Measurements from ENCODE around the gene EFNB3. TPM values are rescaled to one million over a fixed set of nuclear protein-coding genes. Genes with fewer than 3 reads are reported as not detected.

Gene EFNB3
- total RNA-seq, 2 experiments from 2014 or later, result not detected

DNA sequence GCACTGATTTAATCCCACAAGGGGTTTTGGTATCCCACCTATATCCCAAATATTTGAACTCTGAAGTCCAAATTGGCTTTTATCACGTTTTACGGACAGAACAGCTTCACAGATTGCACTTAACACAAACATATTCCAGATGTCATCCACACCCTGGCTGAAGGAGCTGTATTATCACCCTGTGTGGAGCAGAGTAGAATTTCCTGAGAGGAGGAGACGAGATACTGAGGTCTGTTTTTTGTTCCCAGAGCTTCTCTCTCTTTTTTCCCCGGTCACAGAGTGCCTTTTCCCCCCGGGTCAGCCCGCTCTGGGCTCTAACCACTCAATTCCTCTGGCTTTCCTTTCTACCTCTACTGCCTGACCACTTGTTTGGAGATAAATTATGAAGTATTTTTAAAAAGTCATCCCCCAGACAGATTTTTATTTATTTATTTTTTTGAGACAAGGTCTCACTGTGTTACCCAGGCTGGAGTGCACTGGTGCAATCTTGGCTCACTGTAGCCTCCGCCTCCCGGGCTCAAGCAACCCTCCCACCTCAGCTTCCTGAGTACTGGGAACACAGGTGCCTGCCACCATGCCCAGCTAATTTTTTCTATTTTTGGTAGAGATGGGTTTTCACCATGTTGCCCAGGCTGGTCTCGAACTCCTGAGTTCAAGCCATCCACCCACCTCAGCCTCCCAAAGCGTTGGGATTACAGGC is 43.2 kb downstream of the EFNB3 start:
- H3K27me3 Mint-ChIP-seq, result peaks cover 3% of the 10 kb centered on the region
- no peaks in the 10 kb centered on the region for H3K9me3 Mint-ChIP-seq (ENCODE audit: low read depth)
- H3K4me3 Mint-ChIP-seq, result no peak overlapping the region
- ATAC-seq, result no peak
- no peaks in the 10 kb centered on the region for H3K36me3 Mint-ChIP-seq (ENCODE audit: low read depth)
- no peak overlapping the region for H3K27ac Mint-ChIP-seq
- ChIA-PET POLR2A (no interaction called here), CTCF (interaction anchor here (0.6 to 0.9 kb wide), 3 partner anchors 26 to 249 kb away, joined by 3 read pairs; no protein-coding TSS in a partner anchor)
- intact Hi-C loops (cut with DNase I, micrococcal nuclease), result loop anchor here in 1 of 2 experiments (5.0 kb wide), 1 partner anchor 64 kb away; no protein-coding TSS in a partner anchor
- no peak for DNase-seq
- no peaks in the 10 kb centered on the region for H3K4me1 Mint-ChIP-seq

DNA sequence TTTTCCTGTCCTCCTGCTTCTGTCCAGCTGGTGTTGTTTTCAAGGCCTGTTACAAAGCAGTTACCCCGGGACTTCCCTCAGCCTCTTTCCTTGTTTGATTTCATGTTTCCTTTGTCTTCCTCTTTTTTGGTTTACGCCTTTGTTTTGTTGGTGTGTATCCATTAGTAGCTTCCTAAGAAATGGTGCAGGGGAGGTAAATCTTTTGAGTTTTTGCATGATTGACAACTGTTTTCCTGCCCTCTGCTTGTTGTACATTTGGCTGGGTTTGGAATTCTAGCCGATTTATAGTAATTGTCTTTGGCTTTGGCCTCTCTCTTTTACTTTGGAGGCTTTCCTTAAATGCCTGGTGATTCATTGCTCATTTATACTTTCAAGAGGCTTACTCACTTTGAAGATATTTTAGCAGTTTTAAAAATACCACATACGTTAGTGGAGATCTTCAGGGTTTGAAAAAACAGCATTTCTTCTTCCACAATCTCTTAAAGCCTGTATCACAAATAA is 45.4 kb downstream of the EFNB3 start:
- H3K9me3 Mint-ChIP-seq (ENCODE audit: low read depth), result no peaks in the 10 kb centered on the region
- intact Hi-C loops (cut with DNase I, micrococcal nuclease), result no loop called here
- H3K4me1 Mint-ChIP-seq, result no peaks in the 10 kb centered on the region
- ChIA-PET CTCF (interaction anchor here (0.8 kb wide), 1 partner anchor 240 kb away, joined by 3 read pairs; no protein-coding TSS in a partner anchor), POLR2A (no interaction called here)
- no peak overlapping the region for H3K4me3 Mint-ChIP-seq
- H3K27ac Mint-ChIP-seq, result no peak overlapping the region
- no peak for DNase-seq
- H3K36me3 Mint-ChIP-seq (ENCODE audit: low read depth), result no peaks in the 10 kb centered on the region
- ATAC-seq, result no peak
- H3K27me3 Mint-ChIP-seq, result peaks cover 8% of the 10 kb centered on the region

DNA sequence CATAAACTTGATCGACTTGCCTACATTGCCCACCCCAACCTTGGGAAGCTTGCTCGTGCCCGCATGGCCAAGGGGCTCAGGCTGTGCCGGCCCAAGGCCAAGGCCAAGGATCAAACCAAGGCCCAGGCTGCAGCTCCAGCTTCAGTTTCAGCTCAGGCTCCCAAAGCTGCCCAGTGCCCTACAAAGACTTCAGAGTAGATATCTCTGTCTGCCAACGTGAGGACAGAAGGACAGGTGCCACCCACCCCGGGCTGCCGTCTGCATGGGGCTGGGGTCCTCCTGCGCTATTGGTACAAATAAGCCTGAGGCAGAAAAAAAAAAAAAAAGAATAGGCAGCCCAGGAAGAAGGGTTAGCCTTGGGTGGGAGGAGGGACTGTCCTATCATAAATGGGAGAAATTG is 49.7 kb downstream of the EFNB3 start:
- H3K9me3 Mint-ChIP-seq (ENCODE audit: low read depth), result no peaks in the 10 kb centered on the region
- intact Hi-C loops (cut with DNase I, micrococcal nuclease), result no loop called here
- no peaks in the 10 kb centered on the region for H3K4me1 Mint-ChIP-seq
- H3K27me3 Mint-ChIP-seq, result peaks cover 10% of the 10 kb centered on the region
- ChIA-PET POLR2A (no interaction called here), CTCF (no interaction called here)
- no peak overlapping the region for H3K27ac Mint-ChIP-seq
- DNase-seq, result no peak
- H3K4me3 Mint-ChIP-seq, result no peak overlapping the region
- ATAC-seq, result no peak
- no peaks in the 10 kb centered on the region for H3K36me3 Mint-ChIP-seq (ENCODE audit: low read depth)

DNA sequence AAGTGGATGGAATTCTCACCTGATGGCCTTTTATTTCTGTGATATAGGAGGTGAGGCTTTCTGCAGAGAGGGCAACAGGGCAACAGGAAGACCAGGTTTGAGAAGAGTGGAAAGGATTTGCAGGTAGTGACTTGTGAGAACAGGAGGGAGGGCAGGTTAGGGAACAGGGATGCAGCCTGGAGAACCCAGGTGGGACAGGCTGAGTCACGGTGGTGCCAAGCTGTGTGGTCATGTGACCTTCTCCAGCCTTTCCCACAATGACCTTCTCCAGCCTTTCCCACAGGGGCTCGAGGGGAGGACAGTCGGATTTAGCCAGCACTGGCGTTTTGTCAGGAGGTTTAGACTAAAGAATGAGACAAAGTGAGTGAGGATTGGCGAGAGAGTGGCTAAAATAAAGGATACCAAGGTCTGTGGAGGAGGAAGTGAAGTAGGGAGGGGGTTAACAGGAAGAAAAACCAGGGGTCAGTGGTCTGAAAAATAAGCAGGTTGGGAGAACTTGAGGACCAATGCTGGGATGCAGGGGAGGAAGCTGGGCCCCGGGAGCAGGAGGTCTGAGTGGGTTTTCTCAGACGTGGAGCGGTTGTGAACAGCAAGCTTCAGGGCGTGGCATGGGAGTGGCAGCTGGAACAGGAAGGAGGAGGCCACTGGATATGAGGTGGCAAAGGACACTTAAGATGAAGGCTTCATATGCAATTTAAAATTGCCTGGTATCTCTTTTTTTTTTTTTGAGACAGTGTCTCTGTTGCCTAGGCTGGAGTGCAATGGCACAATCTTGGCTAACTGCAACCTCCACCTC is 50.3 kb downstream of the EFNB3 start:
- DNase-seq, result no peak
- intact Hi-C loops (cut with DNase I, micrococcal nuclease), result no loop called here
- H3K4me1 Mint-ChIP-seq, result no peaks in the 10 kb centered on the region
- H3K9me3 Mint-ChIP-seq (ENCODE audit: low read depth), result no peaks in the 10 kb centered on the region
- no peak overlapping the region for H3K4me3 Mint-ChIP-seq
- ChIA-PET CTCF (no interaction called here), POLR2A (interaction anchor here (0.6 kb wide), 1 partner anchor 279 kb away, joined by 4 read pairs; no protein-coding TSS in a partner anchor)
- no peak overlapping the region for H3K27ac Mint-ChIP-seq
- peaks cover 10% of the 10 kb centered on the region for H3K27me3 Mint-ChIP-seq
- H3K36me3 Mint-ChIP-seq (ENCODE audit: low read depth), result no peaks in the 10 kb centered on the region
- ATAC-seq, result no peak

DNA sequence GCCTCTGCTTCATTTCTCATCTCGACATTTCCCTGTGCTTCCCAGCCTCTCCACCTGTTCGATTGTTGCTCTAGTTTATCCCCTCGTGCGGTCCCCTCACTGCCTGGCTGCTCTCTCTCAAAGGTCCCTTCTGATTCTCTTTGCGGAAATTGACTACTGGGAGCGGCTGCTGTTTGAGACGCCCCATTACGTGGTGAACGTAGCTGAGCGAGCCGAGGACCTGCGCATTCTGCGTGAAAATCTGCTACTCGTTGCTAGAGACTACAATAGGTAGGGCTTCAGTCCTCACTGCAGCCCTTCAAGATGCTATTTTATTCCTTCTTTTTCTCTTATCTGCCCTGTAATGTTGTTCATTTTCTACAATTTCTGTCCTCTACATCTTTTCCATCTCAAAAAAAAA is 52.0 kb downstream of the EFNB3 start:
- no peak overlapping the region for H3K27ac Mint-ChIP-seq
- no peak for DNase-seq
- H3K4me1 Mint-ChIP-seq, result no peaks in the 10 kb centered on the region
- ATAC-seq, result no peak
- intact Hi-C loops (cut with DNase I, micrococcal nuclease), result no loop called here
- H3K9me3 Mint-ChIP-seq (ENCODE audit: low read depth), result no peaks in the 10 kb centered on the region
- CTCF ChIA-PET, result interaction anchor here (0.6 to 0.8 kb wide), 3 partner anchors 13 to 275 kb away, joined by 3 to 4 read pairs (median 3); no protein-coding TSS in a partner anchor
- peaks cover 10% of the 10 kb centered on the region for H3K27me3 Mint-ChIP-seq
- no peaks in the 10 kb centered on the region for H3K36me3 Mint-ChIP-seq (ENCODE audit: low read depth)
- POLR2A ChIA-PET, result interaction anchor here (0.6 kb wide), 1 partner anchor 185 kb away, joined by 6 read pairs; no protein-coding TSS in a partner anchor
- H3K4me3 Mint-ChIP-seq, result no peak overlapping the region

Other genes starting within 250 kb of the EFNB3 start
- gene ZBTB4, start 225.6 kb upstream of the EFNB3 start, total RNA-seq, result 10 to 100 TPM; 17.5 to 20.9 TPM
- gene SLC35G6, start 223.8 kb upstream of the EFNB3 start, total RNA-seq, result not detected
- 100 to 1,000 TPM; 193 to 203 TPM for gene POLR2A, start 220.8 kb upstream of the EFNB3 start, total RNA-seq
- 10 to 100 TPM; 10.9 to 13.7 TPM for gene TNFSF12, start 156.1 kb upstream of the EFNB3 start, total RNA-seq
- gene TNFSF13, start 146.5 kb upstream of the EFNB3 start, total RNA-seq, result 1 to 10 TPM; 1.8 to 2.5 TPM
- gene SENP3, start 143.3 kb upstream of the EFNB3 start, total RNA-seq, result 10 to 100 TPM; 59.0 to 78.9 TPM
- gene CD68, start 125.6 kb upstream of the EFNB3 start, total RNA-seq, result 10 to 100 TPM in 1 of 2 experiments, 1 to 10 TPM in 1; 9.2 to 13.7 TPM
- gene MPDU1, start 121.3 kb upstream of the EFNB3 start, total RNA-seq, result 10 to 100 TPM; 51.7 to 77.0 TPM
- gene SOX15, start 115.1 kb upstream of the EFNB3 start, total RNA-seq, result under 1 TPM in 1 of 2 experiments, not detected in 1; 0.16 TPM
- gene FXR2, start 90.3 kb upstream of the EFNB3 start, total RNA-seq, result 10 to 100 TPM; 35.6 to 50.2 TPM
- 10 to 100 TPM; 15.9 to 22.2 TPM for gene SAT2, start 77.4 kb upstream of the EFNB3 start, total RNA-seq
- under 1 TPM; 0.25 to 0.30 TPM for gene SHBG, start 75.1 kb upstream of the EFNB3 start, total RNA-seq
- gene ATP1B2, start 54.3 kb upstream of the EFNB3 start, total RNA-seq, result under 1 TPM; 0.32 to 0.33 TPM
- gene TP53, start 17.7 kb upstream of the EFNB3 start, total RNA-seq, result 100 to 1,000 TPM; 127 to 165 TPM
- gene WRAP53, start 16.7 kb upstream of the EFNB3 start, total RNA-seq, result 10 to 100 TPM; 23.5 to 27.1 TPM
- gene DNAH2, start 12.5 kb downstream of the EFNB3 start, total RNA-seq, result not detected
- gene KDM6B, start 129.0 kb downstream of the EFNB3 start, total RNA-seq, result 10 to 100 TPM; 37.3 to 46.2 TPM
- 1 to 10 TPM; 3.5 to 5.6 TPM for gene TMEM88, start 149.9 kb downstream of the EFNB3 start, total RNA-seq
- 10 to 100 TPM; 64.7 to 79.8 TPM for gene NAA38, start 152.4 kb downstream of the EFNB3 start, total RNA-seq
- gene CYB5D1, start 152.8 kb downstream of the EFNB3 start, total RNA-seq, result 10 to 100 TPM; 12.5 to 12.6 TPM
- 100 to 1,000 TPM; 145 to 161 TPM for gene CHD3, start 183.6 kb downstream of the EFNB3 start, total RNA-seq
- 1 to 10 TPM; 3.8 to 5.6 TPM for gene RNF227, start 211.1 kb downstream of the EFNB3 start, total RNA-seq
- 1 to 10 TPM; 6.6 to 8.3 TPM for gene KCNAB3, start 224.7 kb downstream of the EFNB3 start, total RNA-seq
- 100 to 1,000 TPM; 166 to 169 TPM for gene TRAPPC1, start 226.7 kb downstream of the EFNB3 start, total RNA-seq
- 10 to 100 TPM; 53.0 to 80.5 TPM for gene CNTROB, start 227.0 kb downstream of the EFNB3 start, total RNA-seq